GM12872 (cell line): ENCODE data around the gene NELL2.

Experiments
- CTCF ChIP-seq: IDR thresholded peaks from 3 replicates; pipeline ENCODE4 v1.5.1; 2011; ENCODE audit warnings: low read depth, mild to moderate bottlenecking, low read length, moderate library complexity; ENCODE audit not compliant: insufficient read depth

The NELL2 gene

GRCh38 chr12:44654646-44655639, 221.2 kb downstream of the NELL2 start:
- TF ChIP-seq CTCF: no peak

DNA sequence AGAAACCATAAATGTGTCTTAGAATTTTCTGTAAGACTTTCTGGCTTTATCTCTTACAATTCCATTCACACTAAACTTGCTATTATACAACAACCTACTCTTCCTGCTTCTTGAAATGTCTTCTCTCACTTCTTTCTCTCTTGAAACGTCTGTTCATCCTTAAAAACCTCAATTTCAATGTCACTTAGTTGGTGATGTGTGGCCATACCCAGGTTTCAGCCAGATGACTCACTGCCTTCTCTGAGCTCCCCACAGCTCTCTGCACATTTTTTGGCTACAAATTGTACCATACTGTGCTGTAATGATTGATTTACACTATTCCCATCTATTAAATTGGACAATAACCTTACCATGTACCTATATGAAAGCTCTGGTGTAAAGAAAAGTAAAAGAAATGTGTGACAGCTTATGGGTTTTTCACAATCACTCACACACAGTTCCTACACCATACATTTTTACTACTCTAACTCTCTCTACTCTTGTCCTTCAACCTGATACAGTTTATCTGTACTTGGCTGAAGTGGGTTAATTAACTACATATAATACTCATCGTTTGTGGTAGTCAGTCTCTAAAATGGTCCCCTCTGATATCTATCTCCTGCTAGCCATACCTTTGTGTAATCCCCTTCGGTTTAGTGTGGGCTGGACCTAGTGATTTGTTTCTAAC, 222.1 kb downstream of the NELL2 start:
- no peak for TF ChIP-seq CTCF

GRCh38 chr12:44649693-44650092, 226.4 kb downstream of the NELL2 start:
- no peak for TF ChIP-seq CTCF

GRCh38 chr12:44647917-44648690, 228.0 kb downstream of the NELL2 start:
- TF ChIP-seq CTCF: no peak

DNA sequence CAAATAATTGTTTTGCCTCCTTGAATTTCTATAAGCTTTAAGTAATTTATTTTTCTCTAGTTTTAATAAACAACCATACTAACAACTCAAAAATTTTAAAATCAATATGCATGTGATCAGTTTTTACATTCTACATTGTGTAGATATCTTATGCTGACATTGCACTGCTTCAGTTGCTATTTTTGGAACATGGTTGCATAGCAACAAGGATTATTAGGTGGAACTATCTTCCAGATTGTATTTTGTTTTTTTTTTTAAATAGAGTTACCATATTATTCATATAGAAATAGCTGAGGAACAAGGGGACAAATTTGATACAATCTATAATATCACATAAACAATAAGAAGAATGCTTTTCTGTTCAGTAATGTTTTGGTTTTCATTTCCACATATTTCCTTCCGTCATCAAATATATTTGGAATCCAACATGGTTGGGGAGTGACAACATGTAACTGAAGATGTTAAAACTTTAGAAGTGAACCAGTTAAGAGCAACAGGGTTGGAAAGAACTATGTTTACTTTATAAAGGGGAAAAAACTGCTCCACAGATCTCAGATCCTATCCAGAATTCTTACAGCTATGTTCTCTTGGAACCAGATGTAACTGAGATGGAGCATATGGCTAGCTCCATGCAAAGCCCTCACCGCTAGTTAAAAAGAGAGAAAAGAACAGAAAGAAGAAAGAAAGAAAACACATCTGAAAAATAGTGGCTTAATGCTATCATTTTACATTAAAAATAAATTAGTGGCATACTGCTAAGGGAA, 235.5 kb downstream of the NELL2 start:
- no peak for TF ChIP-seq CTCF

GRCh38 chr12:44637875-44638274, 238.2 kb downstream of the NELL2 start:
- no peak for TF ChIP-seq CTCF
